Gastrocnemius medialis (tissue), 4 donors: ENCODE measurements around the gene BBS9. TPM values are rescaled to one million over a fixed set of nuclear protein-coding genes. Genes with fewer than 3 reads are reported as not detected.

Experiments
- ATAC-seq, 2 donors: fragments of 150-250 bp; one replicate each; pipeline ENCODE4 v1.9.1; 2016
- DNase-seq, 2 donors: peaks; one replicate each; pipeline ENCODE4 v3.0.0-alpha.2; 2019
- H3K27ac ChIP-seq, 4 donors: fragments of 200-600 bp; sonication (generic); 1 replicate in 1 of 4; 2 replicates in 3 of 4; pipeline ENCODE4 v1.5.1; 2016 to 2018; ENCODE audit warnings: mild to moderate bottlenecking in 2 of 4, moderate library complexity in 1 of 4
- H3K27me3 ChIP-seq, 3 donors: fragments of 200-600 bp; sonication (generic) in 2 of 3; 1 replicate in 1 of 3; 2 replicates in 2 of 3; pipeline versions ENCODE4 v1.5.1 to v1.6.0; 2016 to 2019; ENCODE audit warnings: mild to moderate bottlenecking in 1 of 3, moderate library complexity in 1 of 3
- H3K36me3 ChIP-seq, 2 donors: fragments of 200-600 bp; sonication (generic) in 1 of 2; one replicate each; pipeline ENCODE4 v1.5.1; 2017 to 2018
- H3K4me1 ChIP-seq, 2 donors: fragments of 200-600 bp; sonication (generic) in 1 of 2; one replicate each; pipeline ENCODE4 v1.5.1; 2016 to 2017; ENCODE audit warnings: mild to moderate bottlenecking in 2 of 2
- H3K4me3 ChIP-seq, 4 donors: fragments of 200-600 bp; sonication (generic) in 3 of 4; 1 replicate in 1 of 4; 2 replicates in 3 of 4; pipeline ENCODE4 v1.5.1; 2016 to 2019; ENCODE audit warnings: mild to moderate bottlenecking in 2 of 4
- H3K9me3 ChIP-seq, 3 donors: fragments of 200-600 bp; sonication (generic) in 2 of 3; 1 replicate in 1 of 3; 2 replicates in 2 of 3; pipeline ENCODE4 v1.5.1; 2016 to 2019
- CTCF ChIP-seq, 5 experiments: fragments of 450-650 bp in 3 of 5; fragments of 200-600 bp in 2 of 5; sonication (generic) in 2 of 5; IDR thresholded peaks in 4 of 5; conservative IDR thresholded peaks in 1 of 5; 1 replicate in 4 of 5; 2 replicates in 1 of 5; pipeline ENCODE4 v1.5.1; 2016 to 2019; ENCODE audit warnings: antibody characterized with exemption in 5 of 5, mild to moderate bottlenecking in 3 of 5, moderate library complexity in 3 of 5
- POLR2A ChIP-seq, 2 donors: fragments of 450-650 bp; IDR thresholded peaks; one replicate each; pipeline ENCODE4 v1.6.1; 2017; ENCODE audit warnings: antibody characterized with exemption in 2 of 2, mild to moderate bottlenecking in 2 of 2, moderate library complexity in 2 of 2
- in situ Hi-C, 4 donors: fragments of 200-750 bp; cut with MboI; loops; one replicate each; pipeline versions ENCODE4 v1.15.0 to v1.8.0; 2017; ENCODE audit warnings: low sequenced_read_pairs in 4 of 4
- intact Hi-C: fragments of 100-400 bp; cut with DNase I; formaldehyde crosslinking; loops from one replicate; pipeline ENCODE4 v1.15.1; 2023; ENCODE audit warnings: low total_unique reads
- total RNA-seq, 4 donors: library from RNA; depleted of rRNA; stranded (reverse); fragments of >200 nt; gene quantifications; one replicate each; pipeline versions ENCODE4 v1.1.0 to v1.2.3, GENCODE V29; 2016

BBS9 gene
- total RNA-seq, 4 donors from 2014 or later: 3.5 to 6.5 (median 5.4) TPM

- no peak for DNase-seq
- peak overlapping the region; percentile 64 to 86 (median 80) for H3K27ac ChIP-seq
- intact Hi-C loops (loop anchor here (1.0 to 10.0 kb wide), 3 partner anchors 45 to 344 kb away; no protein-coding TSS in a partner anchor), in situ Hi-C loops (no loop called here)
- no peaks in the 10 kb centered on the region for H3K9me3 ChIP-seq
- ATAC-seq: no peak
- H3K27me3 ChIP-seq: no peaks in the 10 kb centered on the region
- peak overlapping the region; percentile 60 to 92 (median 80) for H3K4me3 ChIP-seq
- H3K36me3 ChIP-seq: peaks cover 0 to 1% of the 10 kb centered on the region in 2 donors
- peaks cover 25 to 32% of the 10 kb centered on the region in 2 donors for H3K4me1 ChIP-seq
- TF ChIP-seq CTCF (IDR thresholded peaks at IDR 0.05 in 4 of 5, conservative IDR thresholded peaks at IDR 0.05 in 1 of 5): no peak
- TF ChIP-seq POLR2A (IDR thresholded peaks at IDR 0.05): no peak
These were observed 20.8 kb upstream of the BBS9 start for GRCh38 chr7:33108554-33109004.

GRCh38 chr7:33109005-33109757 lies 20.2 kb upstream of the BBS9 start, which contains the start of gene RP9:
Gene RP9 (minus strand): TSS chr7:33109404. CDS start chr7:33109372, 32 bp downstream.
- ATAC-seq: peak; percentile 89 to 92
- Histone ChIP-seq H3K36me3 (no peaks in the 10 kb centered on the region), H3K27me3 (no peaks in the 10 kb centered on the region), H3K27ac (peak within 1 kb of the TSS; percentile 64 to 86 (median 80)), H3K4me1 (peaks cover 25 to 31% of the 10 kb centered on the region in 2 donors), H3K4me3 (peak within 1 kb of the TSS; percentile 64 to 92 (median 80)), H3K9me3 (no peaks in the 10 kb centered on the region)
- in situ Hi-C loops (no loop called here), intact Hi-C loops (loop anchor here (1.0 to 10.0 kb wide), 3 partner anchors 46 to 344 kb away; no protein-coding TSS in a partner anchor)
- TF ChIP-seq CTCF (IDR thresholded peaks at IDR 0.05 in 4 of 5, conservative IDR thresholded peaks at IDR 0.05 in 1 of 5) (peak; percentile 45 to 78 (median 59)), POLR2A (IDR thresholded peaks at IDR 0.05) (peak; percentile 20 to 56)
- peak; percentile 12 to 40 for DNase-seq

GRCh38 chr7:33109758-33110238 lies 19.6 kb upstream of the BBS9 start:
- in situ Hi-C loops: no loop called here
- Histone ChIP-seq H3K27me3 (no peaks in the 10 kb centered on the region), H3K4me3 (peak overlapping the region; percentile 64 to 92 (median 80)), H3K36me3 (no peaks in the 10 kb centered on the region), H3K4me1 (peaks cover 25 to 31% of the 10 kb centered on the region in 2 donors), H3K27ac (peak overlapping the region in 2 of 4 donors; percentile 64 to 86), H3K9me3 (no peaks in the 10 kb centered on the region)
- no peak for ATAC-seq
- DNase-seq: no peak
- intact Hi-C loops: loop anchor here (1.0 to 10.0 kb wide), 3 partner anchors 46 to 345 kb away; no protein-coding TSS in a partner anchor
- TF ChIP-seq POLR2A (IDR thresholded peaks at IDR 0.05): no peak
- no peak for TF ChIP-seq CTCF (IDR thresholded peaks at IDR 0.05 in 4 of 5, conservative IDR thresholded peaks at IDR 0.05 in 1 of 5)

GRCh38 chr7:33111614-33112013 lies 17.8 kb upstream of the BBS9 start:
- ATAC-seq (no peak), DNase-seq (no peak)
- H3K27me3 ChIP-seq: no peaks in the 10 kb centered on the region
- no peaks in the 10 kb centered on the region for H3K36me3 ChIP-seq
- TF ChIP-seq POLR2A (IDR thresholded peaks at IDR 0.05) (no peak), CTCF (IDR thresholded peaks at IDR 0.05 in 4 of 5, conservative IDR thresholded peaks at IDR 0.05 in 1 of 5) (no peak)
- H3K4me3 ChIP-seq: no peak overlapping the region
- intact Hi-C loops (no loop called here), in situ Hi-C loops (no loop called here)
- H3K27ac ChIP-seq: no peak overlapping the region
- H3K9me3 ChIP-seq: no peaks in the 10 kb centered on the region
- peaks cover 18 to 25% of the 10 kb centered on the region in 2 donors for H3K4me1 ChIP-seq
